ENCODE results near the gene KRTAP3-1. TPM values are rescaled to one million over a fixed set of nuclear protein-coding genes. Genes with fewer than 3 reads are reported as not detected.

The KRTAP3-1 gene
- total and polyA plus RNA-seq, 2 donors from 2014 or later = not detected

DNA sequence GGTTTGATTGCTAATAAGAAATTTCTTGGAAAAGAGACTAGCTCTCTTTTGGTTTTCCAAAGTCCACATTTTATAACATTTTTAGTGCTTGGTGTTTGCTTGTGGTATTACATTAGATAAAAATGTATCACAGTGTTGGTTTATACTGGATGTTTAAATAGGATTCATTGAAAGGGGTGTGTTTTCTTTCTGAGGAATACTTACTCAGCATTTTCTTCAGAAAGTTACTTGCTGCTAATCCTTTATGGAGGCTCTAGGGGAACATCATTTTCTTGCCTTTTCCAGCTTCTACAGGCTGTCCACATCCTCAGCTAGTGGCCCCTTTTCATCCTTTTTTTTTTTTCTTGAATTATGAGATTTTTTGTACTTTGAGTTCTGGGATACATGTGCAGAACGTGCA lies 41.3 kb downstream of the KRTAP3-1 start:
- H3K36me3 ChIP-seq (ENCODE audit: control insufficient read depth in 2 of 3, insufficient read depth in 3 of 3, low read length in 3 of 3) = no peaks in the 10 kb centered on the region
- no peak overlapping the region for H3K9ac ChIP-seq (ENCODE audit: low read length in 3 of 3)
- no peak overlapping the region for H3K27ac ChIP-seq (ENCODE audit: low read depth in 2 of 2, low read length in 2 of 2)
- no peaks in the 10 kb centered on the region for H3K9me3 ChIP-seq (ENCODE audit: control insufficient read depth in 2 of 3, insufficient read depth in 1 of 3, low read length in 3 of 3)
- H3K4me3 ChIP-seq (ENCODE audit: low read length in 3 of 3) = no peak overlapping the region
- FAIRE-seq = no peak
- no peak for DNase-seq
- H3K27me3 ChIP-seq (ENCODE audit: control insufficient read depth, insufficient read depth, low read length) = no peaks in the 10 kb centered on the region
- no peaks in the 10 kb centered on the region for H3K4me1 ChIP-seq (ENCODE audit: control insufficient read depth in 2 of 3, insufficient read depth in 2 of 3, low read depth in 1 of 3, low read length in 3 of 3)
- intact Hi-C loops (cut with DNase I) = no loop called here
- TF ChIP-seq, protein P1, sequence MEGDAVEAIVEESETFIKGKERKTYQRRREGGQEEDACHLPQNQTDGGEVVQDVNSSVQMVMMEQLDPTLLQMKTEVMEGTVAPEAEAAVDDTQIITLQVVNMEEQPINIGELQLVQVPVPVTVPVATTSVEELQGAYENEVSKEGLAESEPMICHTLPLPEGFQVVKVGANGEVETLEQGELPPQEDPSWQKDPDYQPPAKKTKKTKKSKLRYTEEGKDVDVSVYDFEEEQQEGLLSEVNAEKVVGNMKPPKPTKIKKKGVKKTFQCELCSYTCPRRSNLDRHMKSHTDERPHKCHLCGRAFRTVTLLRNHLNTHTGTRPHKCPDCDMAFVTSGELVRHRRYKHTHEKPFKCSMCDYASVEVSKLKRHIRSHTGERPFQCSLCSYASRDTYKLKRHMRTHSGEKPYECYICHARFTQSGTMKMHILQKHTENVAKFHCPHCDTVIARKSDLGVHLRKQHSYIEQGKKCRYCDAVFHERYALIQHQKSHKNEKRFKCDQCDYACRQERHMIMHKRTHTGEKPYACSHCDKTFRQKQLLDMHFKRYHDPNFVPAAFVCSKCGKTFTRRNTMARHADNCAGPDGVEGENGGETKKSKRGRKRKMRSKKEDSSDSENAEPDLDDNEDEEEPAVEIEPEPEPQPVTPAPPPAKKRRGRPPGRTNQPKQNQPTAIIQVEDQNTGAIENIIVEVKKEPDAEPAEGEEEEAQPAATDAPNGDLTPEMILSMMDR (IDR thresholded peaks at IDR 0.05; ENCODE audit: borderline replicate concordance, extremely low read depth, insufficient read depth) = no peak

DNA sequence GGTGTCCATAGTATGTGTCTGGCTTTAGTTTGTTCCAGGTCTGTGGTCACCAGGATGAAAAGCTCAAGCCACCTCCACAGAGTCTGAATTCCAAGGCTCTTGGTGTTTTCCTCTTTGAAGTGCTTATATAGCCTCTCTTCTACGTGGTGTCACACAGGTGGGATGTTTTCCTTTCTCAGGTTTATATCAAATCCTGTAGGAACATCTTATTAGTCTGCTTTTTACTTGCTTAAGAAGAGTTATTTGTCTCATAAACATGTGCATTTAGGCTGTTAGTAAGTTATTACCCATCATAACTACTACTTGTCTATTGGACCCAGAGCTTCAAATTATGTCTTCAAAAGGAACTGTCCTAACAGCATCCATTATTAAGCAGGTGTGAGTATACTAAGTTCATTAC lies 42.1 kb downstream of the KRTAP3-1 start, which contains the start of gene KRT39:
Gene KRT39 (minus strand): TSS at position 101 of the 400 bp plus-strand sequence. CDS start 92 bp downstream, at position 9.
- intact Hi-C loops (cut with DNase I) = no loop called here
- TF ChIP-seq, protein P1 (IDR thresholded peaks at IDR 0.05; ENCODE audit: borderline replicate concordance, extremely low read depth, insufficient read depth) = no peak
- no peaks in the 10 kb centered on the region for H3K4me1 ChIP-seq (ENCODE audit: control insufficient read depth in 2 of 3, insufficient read depth in 2 of 3, low read depth in 1 of 3, low read length in 3 of 3)
- H3K36me3 ChIP-seq (ENCODE audit: control insufficient read depth in 2 of 3, insufficient read depth in 3 of 3, low read length in 3 of 3) = no peaks in the 10 kb centered on the region
- H3K4me3 ChIP-seq (ENCODE audit: low read length in 3 of 3) = no peak within 1 kb of the TSS
- FAIRE-seq (no peak), DNase-seq (no peak)
- no peaks in the 10 kb centered on the region for H3K9me3 ChIP-seq (ENCODE audit: control insufficient read depth in 2 of 3, insufficient read depth in 1 of 3, low read length in 3 of 3)
- no peaks in the 10 kb centered on the region for H3K27me3 ChIP-seq (ENCODE audit: control insufficient read depth, insufficient read depth, low read length)
- no peak within 1 kb of the TSS for H3K27ac ChIP-seq (ENCODE audit: low read depth in 2 of 2, low read length in 2 of 2)
- H3K9ac ChIP-seq (ENCODE audit: low read length in 3 of 3) = no peak within 1 kb of the TSS

DNA sequence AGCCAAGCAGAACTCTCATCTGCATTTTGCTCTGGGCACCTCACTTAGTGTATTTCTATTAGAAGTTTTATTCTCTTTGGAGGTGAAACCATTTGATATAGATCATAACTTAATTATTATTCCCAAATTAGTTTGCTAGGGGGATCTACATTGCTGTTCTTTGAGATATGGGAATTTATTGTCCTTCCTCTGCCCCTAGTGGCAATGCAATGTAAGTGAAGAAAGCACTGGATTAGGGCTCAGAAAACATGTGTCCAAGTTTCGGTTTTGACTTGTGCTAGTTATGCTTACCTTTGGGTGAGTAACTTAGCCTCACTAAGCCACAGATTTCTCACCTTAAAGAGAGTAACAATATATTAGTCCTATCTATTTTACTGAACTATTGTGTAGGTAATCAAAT lies 45.1 kb downstream of the KRTAP3-1 start:
- H3K27me3 ChIP-seq (ENCODE audit: control insufficient read depth, insufficient read depth, low read length) = no peaks in the 10 kb centered on the region
- DNase-seq = no peak
- no peaks in the 10 kb centered on the region for H3K4me1 ChIP-seq (ENCODE audit: control insufficient read depth in 2 of 3, insufficient read depth in 2 of 3, low read depth in 1 of 3, low read length in 3 of 3)
- H3K9me3 ChIP-seq (ENCODE audit: control insufficient read depth in 2 of 3, insufficient read depth in 1 of 3, low read length in 3 of 3) = no peaks in the 10 kb centered on the region
- no peaks in the 10 kb centered on the region for H3K36me3 ChIP-seq (ENCODE audit: control insufficient read depth in 2 of 3, insufficient read depth in 3 of 3, low read length in 3 of 3)
- no peak overlapping the region for H3K4me3 ChIP-seq (ENCODE audit: low read length in 3 of 3)
- H3K9ac ChIP-seq (ENCODE audit: low read length in 3 of 3) = no peak overlapping the region
- TF ChIP-seq, protein P1 (IDR thresholded peaks at IDR 0.05; ENCODE audit: borderline replicate concordance, extremely low read depth, insufficient read depth) = peak; percentile 58
- H3K27ac ChIP-seq (ENCODE audit: low read depth in 2 of 2, low read length in 2 of 2) = no peak overlapping the region
- intact Hi-C loops (cut with DNase I) = no loop called here
- peak; percentile 15 for FAIRE-seq

DNA sequence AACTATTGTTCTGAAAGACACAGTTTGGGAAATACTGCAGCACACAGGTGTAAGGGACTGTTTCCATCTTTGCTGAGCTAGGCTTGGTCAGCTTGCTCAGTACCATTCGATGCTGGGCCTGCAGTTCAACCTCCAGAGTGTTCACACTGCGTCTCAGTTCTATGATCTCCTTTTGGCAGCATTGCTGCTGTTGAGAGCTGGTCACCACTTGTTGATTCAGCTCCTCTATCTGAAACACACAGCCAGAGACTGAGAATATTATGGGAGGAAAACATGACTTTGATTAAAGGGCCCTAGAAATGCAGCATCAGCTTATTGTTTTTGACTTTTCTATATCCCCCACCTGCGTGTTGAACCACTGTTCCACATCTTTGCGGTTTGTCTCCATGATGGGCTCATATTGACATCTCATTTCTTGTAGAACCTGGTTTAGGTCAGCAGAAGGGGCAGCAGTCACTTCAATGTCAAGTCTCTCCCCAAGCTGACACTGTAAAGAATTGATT lies 46.8 kb downstream of the KRTAP3-1 start:
- Histone ChIP-seq H3K4me3 (ENCODE audit: low read length in 3 of 3) (no peak overlapping the region), H3K27me3 (ENCODE audit: control insufficient read depth, insufficient read depth, low read length) (no peaks in the 10 kb centered on the region), H3K27ac (ENCODE audit: low read depth in 2 of 2, low read length in 2 of 2) (no peak overlapping the region), H3K36me3 (ENCODE audit: control insufficient read depth in 2 of 3, insufficient read depth in 3 of 3, low read length in 3 of 3) (no peaks in the 10 kb centered on the region), H3K9me3 (ENCODE audit: control insufficient read depth in 2 of 3, insufficient read depth in 1 of 3, low read length in 3 of 3) (no peaks in the 10 kb centered on the region), H3K4me1 (ENCODE audit: control insufficient read depth in 2 of 3, insufficient read depth in 2 of 3, low read depth in 1 of 3, low read length in 3 of 3) (no peaks in the 10 kb centered on the region), H3K9ac (ENCODE audit: low read length in 3 of 3) (no peak overlapping the region)
- TF ChIP-seq, protein P1 (IDR thresholded peaks at IDR 0.05; ENCODE audit: borderline replicate concordance, extremely low read depth, insufficient read depth) = no peak
- DNase-seq = no peak
- intact Hi-C loops (cut with DNase I) = no loop called here
- no peak for FAIRE-seq
